Activated gamma-delta T cell (primary cell): ENCODE data around the gene ANKH.

ENCODE experiments used
- DNase-seq: peaks from one replicate; lab custom pipeline; 2025; lab: John Stamatoyannopoulos, UW

Gene ANKH

DNA sequence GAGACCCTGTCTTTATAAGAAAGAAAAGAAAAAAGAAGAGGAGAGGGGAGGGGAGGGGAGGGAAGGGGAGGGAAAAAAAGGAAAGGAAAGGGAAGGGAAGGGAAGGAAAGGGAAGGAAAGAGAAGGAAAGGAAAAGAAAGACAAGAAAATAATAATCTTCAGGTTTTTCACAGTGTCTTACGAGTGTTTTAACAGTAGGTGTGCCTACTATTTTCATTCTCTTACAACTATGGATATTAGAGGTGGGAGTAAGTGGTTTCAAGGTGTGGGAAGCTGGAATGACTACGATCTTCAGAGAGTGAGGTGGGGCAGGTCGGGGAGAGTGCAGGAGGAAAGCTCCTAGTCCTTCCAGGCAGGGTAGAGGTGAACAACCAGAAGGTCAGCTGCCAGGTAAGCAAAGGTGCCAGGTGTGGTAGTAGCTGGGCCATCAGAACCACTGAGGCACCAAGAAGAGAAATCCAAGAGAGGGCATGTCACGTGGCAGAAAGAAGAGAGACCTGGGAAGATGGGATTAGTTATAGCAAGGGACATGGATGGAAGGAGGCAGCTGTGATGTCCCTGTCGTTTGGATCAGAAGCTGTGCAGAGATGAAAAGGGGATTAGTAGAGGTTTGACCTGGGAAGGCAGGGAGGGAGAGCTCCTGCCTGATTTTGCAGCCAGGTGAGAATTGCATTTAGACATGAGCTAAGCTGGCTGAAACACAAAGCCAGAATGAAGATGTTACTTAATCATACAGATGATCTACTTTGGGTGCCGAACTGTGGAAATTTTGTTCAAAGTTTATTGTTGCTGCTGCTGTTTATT is 111.6 kb downstream of the ANKH start:
- DNase-seq, result no peak

- DNase-seq, result no peak
These were observed 113.7 kb downstream of the ANKH start for GRCh38 chr5:14757850-14758249.

DNA sequence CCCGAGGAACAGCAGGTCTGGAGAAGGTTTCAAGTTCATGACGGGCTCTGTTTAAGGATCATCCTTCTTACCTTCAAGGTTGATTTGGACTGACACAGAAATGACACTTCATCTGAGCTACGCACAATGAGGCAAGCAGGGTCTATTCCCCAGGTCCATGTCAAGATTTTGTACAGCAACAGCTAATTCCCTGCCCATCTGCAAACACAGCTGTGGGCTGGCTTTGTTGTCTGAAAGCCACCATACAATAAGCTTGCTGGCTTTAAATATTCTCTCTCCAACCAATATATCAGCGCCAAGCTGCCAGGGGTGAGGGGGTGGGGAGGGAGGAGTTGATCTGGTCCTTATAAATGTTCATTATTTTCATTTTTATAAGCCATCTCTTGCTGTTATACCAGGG is 115.1 kb downstream of the ANKH start:
- no peak for DNase-seq

GRCh38 chr5:14753947-14754346 is 117.6 kb downstream of the ANKH start:
- DNase-seq, result no peak

DNA sequence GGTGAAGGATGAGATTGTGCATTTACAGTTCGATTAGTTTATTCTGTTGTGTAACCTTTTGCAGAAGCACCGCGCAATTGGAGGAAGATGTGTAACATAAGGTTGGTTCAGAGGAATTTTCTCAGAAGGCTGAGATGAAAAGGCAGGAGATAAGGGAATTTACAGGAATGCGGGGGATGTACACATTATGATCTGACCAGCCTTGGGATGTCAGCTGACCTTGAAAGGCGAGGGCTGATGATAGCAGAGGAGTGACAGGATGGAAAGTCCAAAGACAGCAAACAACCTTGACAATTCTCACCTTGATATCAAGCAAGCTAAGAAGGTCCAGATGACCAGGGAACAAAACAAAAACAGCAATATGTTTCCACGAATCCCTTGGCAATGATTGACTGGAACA is 118.3 kb downstream of the ANKH start:
- DNase-seq, result no peak

- no peak for DNase-seq
These were observed 119.0 kb downstream of the ANKH start for GRCh38 chr5:14752497-14753071.

GRCh38 chr5:14750712-14751111 is 120.9 kb downstream of the ANKH start:
- no peak for DNase-seq

DNA sequence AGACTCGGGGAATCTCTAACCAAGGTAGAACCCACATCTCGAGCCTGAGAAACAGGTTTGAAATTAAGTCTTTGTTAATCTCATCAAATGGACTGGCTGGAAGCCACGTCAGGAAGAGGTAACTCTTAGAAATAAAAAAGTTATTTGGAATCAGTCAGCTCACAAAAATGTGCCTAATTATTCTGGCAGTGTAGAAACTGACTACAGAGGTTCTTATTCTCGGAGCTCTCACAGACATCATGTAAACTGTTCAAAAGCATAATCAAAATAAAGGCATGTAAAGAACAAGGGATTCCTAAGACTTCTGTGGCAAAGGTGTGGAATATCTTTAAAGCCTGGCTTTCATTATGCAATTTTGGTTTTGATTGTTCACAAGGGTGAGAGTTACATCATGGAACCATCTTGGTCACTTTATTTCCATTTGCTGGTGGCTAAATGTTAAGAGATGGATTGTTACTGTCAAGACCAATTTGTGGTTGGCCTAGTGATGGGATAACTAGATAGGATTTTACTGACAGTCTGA is 121.9 kb downstream of the ANKH start:
- no peak for DNase-seq

DNA sequence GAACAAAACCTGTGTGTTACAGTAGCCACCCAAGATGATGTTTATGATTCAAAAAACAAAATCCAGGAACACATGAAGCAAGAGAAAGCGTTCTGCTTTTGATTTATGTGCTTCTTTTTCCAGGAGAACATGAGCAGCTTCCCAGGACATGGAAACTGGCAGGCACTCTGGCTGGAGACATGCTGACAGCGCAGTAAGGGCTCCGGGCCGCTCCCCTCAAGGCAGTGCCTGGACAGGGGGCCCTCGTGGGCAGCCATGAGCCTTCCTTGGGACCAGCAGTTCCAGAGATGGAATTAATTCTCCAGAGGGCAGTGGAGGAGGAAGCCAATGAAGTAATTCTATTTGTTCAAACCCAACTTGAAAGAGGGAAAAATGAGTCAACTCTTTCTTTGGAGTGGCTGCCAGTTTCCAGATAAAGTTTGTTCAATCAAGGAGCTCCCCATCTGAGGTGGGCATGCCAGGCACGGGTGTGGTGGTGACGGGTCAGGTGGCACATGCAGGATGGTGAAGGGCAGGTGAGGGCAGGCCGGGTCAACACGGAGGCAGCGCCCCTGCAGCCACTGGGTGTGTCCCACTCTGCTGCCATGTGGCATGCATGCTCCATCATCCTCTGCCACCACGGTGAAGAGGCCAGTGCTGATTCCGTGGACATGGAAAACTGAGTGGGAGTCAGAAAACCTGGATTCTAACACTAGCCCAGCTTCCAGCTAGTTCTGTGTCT is 123.2 kb downstream of the ANKH start:
- no peak for DNase-seq

DNA sequence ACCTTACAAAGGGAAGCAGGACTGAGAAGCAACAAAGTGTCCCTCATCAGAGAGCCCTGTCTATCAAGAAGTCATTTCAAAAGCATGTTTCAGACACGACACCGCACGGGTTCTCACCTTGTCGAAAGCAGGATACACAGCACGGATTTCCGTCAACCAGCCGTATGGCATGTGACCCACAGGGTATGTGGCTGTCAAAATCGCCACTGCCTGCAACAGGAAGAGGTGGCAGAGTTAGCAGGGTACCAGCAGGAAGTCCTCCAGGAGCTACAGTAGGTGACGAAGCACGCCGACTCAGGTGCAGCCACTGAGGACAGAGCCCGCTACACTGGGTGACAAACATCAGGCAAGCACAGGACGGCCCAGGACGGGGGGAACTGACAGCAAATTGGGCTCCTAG is 125.8 kb downstream of the ANKH start:
- DNase-seq, result no peak

GRCh38 chr5:14745188-14745563 is 126.4 kb downstream of the ANKH start:
- DNase-seq, result no peak

DNA sequence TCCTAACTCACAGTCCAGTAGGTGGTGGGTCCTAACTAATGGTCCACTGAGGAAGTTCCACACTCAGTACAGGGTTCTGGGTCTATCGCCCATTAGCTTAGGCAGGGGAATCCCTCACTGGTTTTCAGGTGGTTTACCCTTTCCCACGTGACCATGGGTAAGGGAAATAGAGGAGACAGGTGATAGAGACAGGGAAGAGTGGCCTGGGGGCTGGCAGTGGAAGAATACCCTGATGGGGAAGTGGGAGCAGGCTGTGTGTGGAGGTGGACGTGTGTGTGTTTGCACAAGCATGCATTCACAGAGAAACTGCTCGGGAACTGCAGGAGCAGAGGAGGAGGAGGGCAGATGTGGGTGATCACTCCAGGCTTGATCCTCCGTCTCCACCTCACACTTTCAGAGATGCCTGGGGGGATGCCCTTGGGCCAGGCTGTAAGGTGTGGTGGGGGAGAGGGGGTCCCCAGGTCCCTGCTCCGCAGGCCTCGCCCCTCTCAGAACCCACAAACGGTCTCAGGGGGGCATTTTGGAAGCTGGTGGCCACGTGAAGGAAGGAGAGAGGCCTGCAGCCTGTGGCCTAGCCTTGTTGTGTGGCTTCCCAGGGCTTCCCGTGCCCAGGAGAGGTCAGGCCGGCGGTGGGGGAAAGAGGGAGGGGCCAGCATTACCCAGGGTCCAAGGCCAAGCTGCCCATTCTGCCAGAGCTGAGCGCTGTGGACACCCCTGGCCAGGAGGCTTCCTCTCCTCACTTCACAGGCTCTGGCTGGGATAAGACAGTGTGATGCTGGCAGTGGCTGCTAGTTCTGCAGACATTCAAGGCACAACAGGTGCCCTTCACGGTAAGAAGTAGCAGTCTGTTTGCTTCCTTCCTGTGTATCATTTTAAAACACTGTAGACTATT is 127.0 kb downstream of the ANKH start:
- DNase-seq, result no peak

DNA sequence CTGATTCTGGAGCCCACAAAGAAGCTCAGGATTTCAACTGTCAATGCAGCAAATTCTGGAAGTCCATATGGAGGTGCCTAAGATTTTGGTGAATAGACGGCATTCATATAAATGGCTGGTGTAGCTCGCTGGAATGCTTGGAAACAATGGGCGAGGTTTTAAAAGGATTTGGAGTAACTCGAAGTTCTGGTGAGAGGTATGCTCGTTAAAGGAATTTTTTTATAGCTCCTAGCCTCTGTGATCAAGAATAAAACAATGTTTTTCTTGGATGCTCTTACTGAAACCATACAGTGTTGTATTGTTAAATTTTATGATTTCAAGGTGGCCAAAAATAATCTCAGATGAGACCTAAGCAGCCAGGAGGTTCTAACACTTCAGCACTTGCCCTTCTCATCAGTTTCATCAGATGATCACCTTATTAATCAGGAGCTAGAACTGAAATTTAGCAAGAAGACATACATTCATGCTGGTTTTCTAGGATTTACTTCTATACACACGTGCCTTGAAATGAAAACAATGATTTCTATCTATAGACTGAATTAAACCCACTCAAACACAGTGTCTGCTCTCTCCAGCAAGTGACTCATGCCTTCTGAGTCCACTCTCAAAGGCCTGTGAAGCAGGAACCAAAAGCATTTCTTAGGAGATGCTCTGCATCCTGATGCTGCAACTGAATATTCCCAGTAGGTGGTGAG is 127.8 kb downstream of the ANKH start:
- DNase-seq, result no peak

- no peak for DNase-seq
These were observed 129.1 kb downstream of the ANKH start for GRCh38 chr5:14742498-14742897.

- DNase-seq, result no peak
These were observed 129.7 kb downstream of the ANKH start for GRCh38 chr5:14741801-14742440.

DNA sequence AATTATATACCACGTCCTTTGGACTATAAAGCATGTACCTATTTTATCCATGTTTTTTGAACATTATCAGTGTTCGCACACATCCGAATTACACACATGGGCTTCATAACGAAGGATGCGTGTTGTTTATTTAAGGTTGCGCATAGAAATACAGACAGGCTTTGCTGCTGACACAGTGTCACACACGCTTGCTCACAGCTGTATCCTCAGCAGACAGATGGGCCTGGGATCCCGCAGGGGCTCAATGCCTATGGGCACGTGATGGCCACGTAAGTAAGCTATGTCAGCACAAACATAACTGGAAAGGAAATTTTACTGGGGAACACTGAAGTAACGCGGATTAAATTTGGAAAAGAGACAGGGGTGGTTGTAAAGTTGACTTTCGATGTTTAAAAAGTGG is 130.4 kb downstream of the ANKH start:
- DNase-seq, result no peak

- DNase-seq, result no peak
These were observed 131.6 kb downstream of the ANKH start for GRCh38 chr5:14739981-14740380.

DNA sequence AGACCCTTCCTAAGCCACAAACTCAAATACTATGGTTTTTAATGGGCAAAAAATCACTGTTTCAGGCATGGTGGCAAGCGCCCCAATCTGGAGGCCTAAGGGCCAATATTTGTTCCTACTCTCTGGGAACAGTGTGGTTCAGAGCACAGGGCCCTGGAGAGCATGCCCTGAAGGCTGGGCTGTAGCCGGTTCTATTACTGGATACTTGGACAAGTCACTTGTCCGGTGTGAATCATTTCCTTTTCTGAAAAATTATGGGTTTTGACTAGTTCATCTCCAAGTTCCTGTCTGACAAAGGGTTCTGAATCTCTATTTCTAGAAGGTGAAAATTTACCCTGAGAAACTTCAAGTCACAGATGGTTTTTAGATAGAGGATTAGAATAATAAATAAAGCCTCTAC is 132.0 kb downstream of the ANKH start:
- DNase-seq, result no peak

- DNase-seq, result no peak
These were observed 133.5 kb downstream of the ANKH start for GRCh38 chr5:14738050-14738449.

DNA sequence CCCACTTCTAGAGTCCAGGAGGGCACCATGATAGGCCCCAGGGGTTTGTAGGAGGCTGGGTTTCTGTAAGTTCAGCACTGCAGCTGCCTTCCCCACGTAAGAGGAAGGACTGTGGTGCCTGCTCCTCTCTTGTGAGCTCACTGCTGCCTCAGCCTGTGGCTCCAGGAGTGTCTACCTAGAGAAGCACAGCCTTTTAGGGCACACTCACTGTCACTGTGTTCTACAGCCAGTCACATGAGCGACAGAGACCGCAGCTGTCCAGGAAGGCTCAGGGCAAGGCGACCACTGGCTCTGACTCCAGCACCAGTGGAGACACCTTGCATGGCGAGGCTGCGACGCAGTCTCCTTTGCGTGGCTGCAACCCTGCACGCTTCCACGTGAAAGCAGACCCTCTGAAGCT is 134.3 kb downstream of the ANKH start:
- no peak for DNase-seq

GRCh38 chr5:14735944-14736343 is 135.6 kb downstream of the ANKH start:
- DNase-seq, result no peak
